Heart left ventricle (tissue), 13 donors: ENCODE measurements around the gene MIER2.

Source experiments
- POLR2A ChIP-seq, 2 donors: fragments of 450-650 bp; IDR thresholded peaks; one replicate each; pipeline ENCODE4 v1.6.1; 2017; ENCODE audit warnings: antibody characterized with exemption in 2 of 2, mild to moderate bottlenecking in 2 of 2, moderate library complexity in 2 of 2
- TF ChIP-seq, protein P1 (sequence below), 12 donors: fragments of 200-600 bp; sonication (generic) in 4 of 12; IDR thresholded peaks; one replicate each; pipeline versions ENCODE4 v1.5.0 to v1.8.0; 2018 to 2022; ENCODE audit warnings: antibody characterized with exemption in 12 of 12, mild to moderate bottlenecking in 5 of 12
- donor health status: ischemic (EF 13 %, LVEDD 7.1; RV severe dilation, severe dysfunction).
- donor health status: DM: no; HTN: yes; CAD: no.
- donor health status: DM: no; HTN: no; CAD: no.
- donor health status: ischemic (EF 25% LVEDD 6.9; RV normal size, moderate dysfunction).
- donor health status: ischemic (EF 25% LVEDD 5.7; RV mildly dilated, moderate dysfunction).
- donor health status: ischemic (EF 35%, LVEDD 5.7; RV mildly dilated, moderate dysfunction).
- donor health status: nonischemic (EF 11% LVEDD 7.7; RV severe dilation, severe dysfunction).
- donor health status: DM: yes; HTN: yes; CAD: no.
- donor health status: PGD.
- donor health status: ischemic (EF 29% LVEDD 5.4; RV normal size, mild dysfunction).
- donor health status: nonischemic (EF 23%, LVEDD 6.1; RV moderate dilation, normal function).

DNA sequence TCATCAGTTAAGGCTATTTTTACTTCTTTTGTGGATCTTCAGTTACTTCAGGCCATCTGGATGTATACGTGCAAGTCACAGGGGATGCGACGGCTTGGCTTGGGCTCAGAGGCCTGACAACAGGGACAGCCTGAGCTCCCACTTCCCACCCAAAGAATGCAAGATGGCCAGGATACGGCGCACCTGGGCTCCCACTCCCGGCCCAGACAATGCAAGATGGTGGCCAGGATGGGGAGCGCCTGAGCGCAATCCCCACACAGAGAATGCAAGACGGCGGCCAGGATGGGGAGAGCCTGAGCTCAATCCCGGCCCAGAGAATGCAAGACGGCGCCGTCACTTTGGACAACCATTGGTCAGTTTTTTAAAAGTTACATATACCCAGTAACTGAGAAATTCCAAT, 25.3 kb upstream of the MIER2 start:
- TF ChIP-seq, protein P1, sequence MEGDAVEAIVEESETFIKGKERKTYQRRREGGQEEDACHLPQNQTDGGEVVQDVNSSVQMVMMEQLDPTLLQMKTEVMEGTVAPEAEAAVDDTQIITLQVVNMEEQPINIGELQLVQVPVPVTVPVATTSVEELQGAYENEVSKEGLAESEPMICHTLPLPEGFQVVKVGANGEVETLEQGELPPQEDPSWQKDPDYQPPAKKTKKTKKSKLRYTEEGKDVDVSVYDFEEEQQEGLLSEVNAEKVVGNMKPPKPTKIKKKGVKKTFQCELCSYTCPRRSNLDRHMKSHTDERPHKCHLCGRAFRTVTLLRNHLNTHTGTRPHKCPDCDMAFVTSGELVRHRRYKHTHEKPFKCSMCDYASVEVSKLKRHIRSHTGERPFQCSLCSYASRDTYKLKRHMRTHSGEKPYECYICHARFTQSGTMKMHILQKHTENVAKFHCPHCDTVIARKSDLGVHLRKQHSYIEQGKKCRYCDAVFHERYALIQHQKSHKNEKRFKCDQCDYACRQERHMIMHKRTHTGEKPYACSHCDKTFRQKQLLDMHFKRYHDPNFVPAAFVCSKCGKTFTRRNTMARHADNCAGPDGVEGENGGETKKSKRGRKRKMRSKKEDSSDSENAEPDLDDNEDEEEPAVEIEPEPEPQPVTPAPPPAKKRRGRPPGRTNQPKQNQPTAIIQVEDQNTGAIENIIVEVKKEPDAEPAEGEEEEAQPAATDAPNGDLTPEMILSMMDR (IDR thresholded peaks at IDR 0.05): no peak
- TF ChIP-seq POLR2A (IDR thresholded peaks at IDR 0.05): no peak
